HG03575 (cell line): Measurements from ENCODE around the gene SEC62.

ENCODE experiments used
- ATAC-seq: cut with Tn5 transposase; IDR thresholded peaks from one replicate; pipeline ENCODE4 v1.9.1; 2021; ENCODE audit not compliant: unreplicated experiment, insufficient number of reproducible peaks, low FRiP score; ENCODE audit errors: extremely low read depth

Gene SEC62, protein sequence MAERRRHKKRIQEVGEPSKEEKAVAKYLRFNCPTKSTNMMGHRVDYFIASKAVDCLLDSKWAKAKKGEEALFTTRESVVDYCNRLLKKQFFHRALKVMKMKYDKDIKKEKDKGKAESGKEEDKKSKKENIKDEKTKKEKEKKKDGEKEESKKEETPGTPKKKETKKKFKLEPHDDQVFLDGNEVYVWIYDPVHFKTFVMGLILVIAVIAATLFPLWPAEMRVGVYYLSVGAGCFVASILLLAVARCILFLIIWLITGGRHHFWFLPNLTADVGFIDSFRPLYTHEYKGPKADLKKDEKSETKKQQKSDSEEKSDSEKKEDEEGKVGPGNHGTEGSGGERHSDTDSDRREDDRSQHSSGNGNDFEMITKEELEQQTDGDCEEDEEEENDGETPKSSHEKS

GRCh38 chr3:169966428-169966950, at the start of gene SEC62:
Gene SEC62 (plus strand): TSS chr3:169966807. CDS start chr3:169966823, 16 bp downstream.
- ATAC-seq: peak; percentile 52

GRCh38 chr3:169923189-169923588, 43.4 kb upstream of the SEC62 start:
- ATAC-seq: no peak

GRCh38 chr3:169923831-169924230, 42.8 kb upstream of the SEC62 start:
- no peak for ATAC-seq

- ATAC-seq: no peak
Observed at GRCh38 chr3:169929830-169930519, 36.6 kb upstream of the SEC62 start.

DNA sequence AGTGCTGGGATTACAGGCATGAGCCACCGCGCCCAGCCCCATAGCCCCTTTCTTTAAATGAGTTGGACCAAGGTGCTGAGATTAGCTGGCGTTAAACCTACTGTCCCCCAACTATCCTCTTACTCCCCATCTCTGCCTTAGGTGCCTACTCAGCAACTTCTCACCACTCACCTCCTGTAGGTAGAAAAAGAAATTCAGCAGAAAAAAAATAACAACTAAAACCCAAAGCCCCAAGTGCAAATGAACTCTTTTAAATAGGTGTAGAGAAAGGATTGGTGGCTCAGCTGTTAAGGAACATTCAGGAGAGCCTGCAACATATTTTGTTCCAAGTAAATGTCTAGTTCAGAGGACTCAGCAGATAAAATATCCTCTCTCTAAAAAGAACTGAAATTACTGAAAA, 35.8 kb upstream of the SEC62 start:
- ATAC-seq: no peak

DNA sequence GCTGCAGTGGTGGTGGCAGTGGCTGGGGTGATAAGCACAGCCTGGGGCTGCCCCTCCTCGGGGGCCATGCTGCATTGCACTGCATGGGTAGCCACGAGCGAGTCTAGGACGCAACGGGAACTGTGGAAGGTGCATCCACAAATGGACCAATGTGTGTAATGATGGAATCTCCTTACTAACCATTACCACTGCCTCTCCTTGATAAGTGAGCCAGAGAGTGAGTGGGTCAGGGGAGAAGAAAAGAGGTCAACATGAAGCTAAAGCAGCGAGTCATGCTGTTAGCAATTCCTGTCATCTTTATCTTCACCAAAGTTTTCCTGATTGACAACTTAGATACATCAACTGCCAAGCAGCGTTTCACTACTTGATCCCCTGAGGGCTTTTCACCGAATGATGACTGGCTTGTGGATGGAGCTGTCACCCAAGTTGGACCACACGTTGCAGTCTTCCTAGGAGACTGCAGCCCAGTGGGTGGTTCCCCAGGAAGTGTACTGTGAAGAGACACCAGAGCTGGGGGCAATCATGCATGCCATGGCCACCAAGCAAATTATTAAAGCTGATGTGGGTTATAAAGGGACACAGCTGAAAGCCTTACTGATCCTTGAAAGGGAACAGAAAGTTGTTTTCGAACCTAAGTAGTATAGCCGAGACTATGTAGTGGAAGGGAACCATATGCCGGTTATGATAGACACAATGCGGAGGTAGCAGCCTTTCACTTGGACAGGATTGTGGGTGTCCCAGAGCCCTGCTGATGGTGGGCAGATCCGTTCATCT, 34.7 kb upstream of the SEC62 start:
- ATAC-seq: peak; percentile 94

DNA sequence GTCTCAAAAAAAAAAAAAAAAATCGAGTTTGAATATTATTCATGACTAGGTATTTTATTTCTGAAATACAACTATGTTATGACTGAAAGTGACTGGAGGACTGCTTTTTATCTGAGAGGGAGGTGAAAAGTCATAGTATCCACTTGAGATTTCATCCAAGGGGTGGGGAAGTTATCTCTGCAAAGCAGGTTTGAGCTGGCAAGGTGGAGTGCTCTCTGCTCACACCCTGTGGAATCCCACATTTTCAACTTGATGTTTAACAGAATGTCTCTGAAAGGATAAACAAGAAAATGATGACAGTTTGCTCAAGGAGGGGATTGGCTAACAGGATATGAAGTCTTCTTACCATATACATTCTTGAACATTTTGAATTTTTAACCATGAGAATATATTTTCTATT, 27.3 kb upstream of the SEC62 start:
- ATAC-seq: no peak

DNA sequence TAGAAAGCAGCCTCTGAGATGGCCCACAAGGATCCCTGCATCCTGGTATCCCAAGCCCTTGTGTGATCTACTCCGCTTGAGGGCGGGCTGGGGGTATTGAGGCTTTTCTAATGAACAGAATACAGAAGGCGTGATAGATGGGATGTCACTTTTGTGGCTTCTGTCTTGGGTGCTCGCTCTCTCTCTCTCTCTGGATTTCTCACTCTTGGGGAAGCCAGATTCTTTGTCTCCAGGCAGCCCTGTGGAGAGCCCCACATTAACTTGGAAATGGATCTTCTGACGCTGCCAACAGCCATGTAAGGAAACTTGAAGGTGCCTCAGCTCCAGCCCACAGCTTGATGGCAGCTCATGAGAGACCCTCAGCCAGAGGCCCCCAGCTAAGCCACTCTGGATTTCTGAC, 26.9 kb upstream of the SEC62 start:
- ATAC-seq: no peak

DNA sequence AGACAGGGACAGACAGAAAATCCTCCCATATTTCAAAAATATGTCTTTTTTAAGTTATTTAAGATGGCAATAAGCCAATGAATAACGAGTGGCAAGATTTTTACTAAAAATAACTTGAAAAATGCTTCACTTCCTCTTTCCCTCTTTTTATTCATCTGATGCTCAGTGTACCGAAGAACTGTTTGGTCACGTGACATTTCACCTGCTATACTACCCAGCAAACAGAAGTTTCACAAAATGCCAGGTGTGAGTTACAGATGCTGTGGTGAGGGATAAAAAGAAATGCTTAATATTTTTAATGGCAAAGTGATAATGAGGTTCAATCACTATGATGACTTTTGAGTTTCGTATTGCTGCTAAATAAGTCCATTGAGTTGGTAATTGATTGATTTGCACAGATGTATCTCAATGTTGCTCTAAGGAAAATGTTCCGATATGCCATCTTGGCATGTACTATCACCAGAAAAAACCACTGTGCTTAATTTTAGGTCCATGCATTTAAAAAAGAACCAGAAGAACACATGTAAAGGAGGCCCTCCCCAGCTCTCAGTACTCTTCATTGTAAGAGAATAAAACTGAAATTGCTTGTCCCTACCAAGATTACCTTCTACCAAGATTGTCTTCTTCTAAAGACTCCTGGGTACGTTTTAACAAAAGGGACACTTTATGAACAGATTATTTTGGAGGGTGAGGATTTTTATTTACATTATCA, 26.0 kb upstream of the SEC62 start:
- peak; percentile 48 for ATAC-seq

GRCh38 chr3:169945313-169945712, 21.3 kb upstream of the SEC62 start:
- ATAC-seq: peak; percentile 61

DNA sequence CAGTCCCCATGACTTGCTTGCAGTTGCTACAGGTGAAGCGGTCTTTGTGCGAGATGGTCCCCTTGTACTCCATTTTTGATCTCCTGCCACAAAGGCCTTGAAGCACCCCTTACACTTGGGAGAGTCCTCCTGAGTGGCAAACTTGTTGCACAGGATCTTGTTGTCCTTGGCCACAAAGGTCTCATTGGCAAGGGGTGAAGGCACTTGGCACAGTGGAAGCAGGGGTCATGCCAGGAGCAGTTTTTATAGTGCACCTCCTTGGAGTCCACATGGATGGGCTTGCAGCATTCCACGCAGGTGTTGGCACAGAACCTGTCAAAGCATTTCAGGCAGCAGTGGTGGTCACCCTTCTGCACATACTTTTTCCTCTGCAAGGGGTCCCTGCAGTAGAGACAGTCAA, 20.3 kb upstream of the SEC62 start:
- no peak for ATAC-seq

GRCh38 chr3:169948559-169949448, 17.8 kb upstream of the SEC62 start:
- ATAC-seq: no peak

DNA sequence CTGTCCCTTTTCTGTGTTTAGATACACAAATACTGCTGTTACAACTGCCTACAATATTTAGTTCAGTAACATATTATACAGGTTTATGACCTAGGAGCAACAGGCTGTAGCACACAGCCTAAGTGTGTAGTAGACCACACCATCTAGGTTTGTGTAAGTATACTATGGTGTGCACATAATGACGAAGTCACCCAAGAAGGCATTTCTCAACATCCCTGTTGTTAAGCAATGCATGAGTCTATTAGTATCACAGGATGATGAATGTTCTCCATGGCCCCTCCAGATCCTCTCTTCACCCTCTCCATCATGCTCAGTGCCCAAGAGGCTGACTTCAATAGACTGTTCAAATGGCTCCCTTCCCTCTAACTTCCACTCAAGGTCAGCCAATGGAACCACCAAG, 14.6 kb upstream of the SEC62 start:
- no peak for ATAC-seq

GRCh38 chr3:169953462-169954141, 13.0 kb upstream of the SEC62 start:
- ATAC-seq: no peak

DNA sequence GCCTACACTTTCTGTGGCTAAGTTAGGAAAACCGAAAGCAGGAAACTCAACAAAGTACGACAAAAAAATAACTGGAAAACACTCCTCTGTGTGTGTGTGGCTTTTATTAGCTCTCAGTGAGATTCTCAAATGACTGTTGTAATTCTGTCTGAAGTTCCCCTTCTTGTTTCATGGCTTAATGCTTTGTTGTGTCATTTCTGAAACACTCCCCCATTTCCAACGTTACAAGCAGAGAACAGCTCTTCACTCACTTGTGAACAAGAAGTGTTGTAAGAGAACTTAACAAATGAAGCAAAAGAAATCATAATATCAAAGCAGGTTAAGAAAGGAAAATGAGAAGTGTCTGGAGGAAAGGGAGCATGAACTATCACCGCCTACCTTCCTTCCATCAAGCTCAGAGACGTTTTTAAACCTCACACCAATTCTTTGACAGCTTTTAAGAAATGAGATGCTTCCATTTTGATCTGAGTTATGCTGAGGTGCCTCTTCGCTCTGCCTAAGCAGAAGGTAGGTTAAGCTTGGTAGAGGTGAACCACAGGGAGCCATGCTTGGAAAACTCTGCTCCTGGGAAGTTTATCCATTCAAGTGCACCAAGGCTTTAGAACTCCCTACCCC, 12.4 kb upstream of the SEC62 start:
- ATAC-seq: peak; percentile 38

DNA sequence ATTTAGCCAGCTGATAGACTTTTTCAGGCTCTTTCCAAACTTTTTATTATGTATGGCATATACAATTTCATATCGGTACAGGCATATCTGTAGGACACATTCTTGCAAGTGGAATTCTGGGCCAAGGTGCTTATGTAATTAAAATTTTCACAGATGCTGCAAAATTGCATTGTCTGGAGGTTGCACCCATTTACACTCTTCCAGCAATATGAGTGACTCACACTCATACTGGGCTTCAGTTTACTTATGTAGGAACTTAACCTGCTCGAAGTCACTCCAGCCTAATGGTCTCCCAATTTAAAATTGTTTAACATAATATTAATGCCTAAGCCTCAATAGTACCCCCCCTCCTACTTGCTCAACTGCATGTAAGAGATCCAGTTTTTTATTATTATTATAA, 11.2 kb upstream of the SEC62 start:
- ATAC-seq: no peak

GRCh38 chr3:169964176-169964575, 2.4 kb upstream of the SEC62 start:
- ATAC-seq: no peak
